ENCODE results near the gene SERHL2.
"Not testable (repeated sequence)": the region's sequence is repeated elsewhere in the genome, so short reads cannot be mapped to it uniquely, and the experiment has no call there.

The SERHL2 gene

GRCh38 chr22:42587588-42588175, 33.9 kb downstream of the SERHL2 start:
- H3K4me3 ChIP-seq (ENCODE audit: low read depth, low read length) = no peak overlapping the region
- H3K9ac ChIP-seq (ENCODE audit: low read depth, low read length) = no peak overlapping the region
- no peaks in the 10 kb centered on the region for H3K9me3 ChIP-seq (ENCODE audit: control insufficient read depth, insufficient read depth, low read length)
- peaks cover 89% of the 10 kb centered on the region for H3K36me3 ChIP-seq (ENCODE audit: control insufficient read depth, insufficient read depth, low read length)
- H3K27me3 ChIP-seq (ENCODE audit: control insufficient read depth, insufficient read depth, low read length) = no peaks in the 10 kb centered on the region
- no peaks in the 10 kb centered on the region for H3K4me1 ChIP-seq (ENCODE audit: control insufficient read depth, insufficient read depth, low read length)
- H3K27ac ChIP-seq (ENCODE audit: low read depth, low read length) = no peak overlapping the region

DNA sequence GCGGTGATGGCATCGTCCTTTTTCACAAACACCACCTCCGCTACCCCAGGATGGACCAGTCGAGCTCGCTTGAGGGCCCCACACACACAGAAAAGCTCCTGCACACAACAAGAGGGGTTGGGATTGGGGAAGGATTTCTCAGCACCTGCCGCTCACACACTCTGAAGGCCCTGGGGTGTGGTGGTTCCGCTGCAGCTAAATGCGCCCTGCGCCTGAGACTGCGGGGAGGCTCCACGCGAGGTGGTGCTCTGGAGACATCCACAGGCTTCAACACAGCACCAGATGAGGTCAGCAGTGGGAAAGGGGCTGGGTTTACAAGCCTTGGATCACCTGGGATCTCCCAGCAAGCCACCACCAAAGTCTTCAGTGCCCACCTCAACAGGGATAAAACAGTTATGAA, 38.2 kb downstream of the SERHL2 start:
- Histone ChIP-seq H3K9me3 (ENCODE audit: control insufficient read depth, insufficient read depth, low read length) (no peaks in the 10 kb centered on the region), H3K4me3 (ENCODE audit: low read depth, low read length) (no peak overlapping the region), H3K9ac (ENCODE audit: low read depth, low read length) (no peak overlapping the region), H3K27ac (ENCODE audit: low read depth, low read length) (no peak overlapping the region), H3K27me3 (ENCODE audit: control insufficient read depth, insufficient read depth, low read length) (no peaks in the 10 kb centered on the region), H3K36me3 (ENCODE audit: control insufficient read depth, insufficient read depth, low read length) (peaks cover 90% of the 10 kb centered on the region), H3K4me1 (ENCODE audit: control insufficient read depth, insufficient read depth, low read length) (no peaks in the 10 kb centered on the region)

DNA sequence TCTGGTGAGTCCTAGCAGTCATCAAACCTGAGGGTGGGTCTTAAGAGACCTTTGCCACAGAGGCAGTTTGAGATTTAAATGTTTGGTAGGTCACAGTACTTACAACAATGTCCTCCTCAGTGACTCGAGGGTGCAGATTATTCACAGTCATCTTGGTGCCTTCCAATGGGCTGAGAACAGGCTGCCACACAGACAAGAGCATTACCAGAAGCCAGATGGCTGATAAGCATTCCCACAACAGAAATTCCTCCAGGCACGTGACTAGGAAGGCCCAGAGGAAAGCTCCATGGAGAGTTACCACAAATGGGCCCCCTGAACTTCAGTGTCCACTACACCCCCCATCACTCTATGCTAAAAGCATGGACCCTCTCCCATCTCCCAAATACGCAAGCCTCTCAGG, 41.7 kb downstream of the SERHL2 start:
- no peak overlapping the region for H3K9ac ChIP-seq (ENCODE audit: low read depth, low read length)
- peaks cover 91% of the 10 kb centered on the region for H3K36me3 ChIP-seq (ENCODE audit: control insufficient read depth, insufficient read depth, low read length)
- H3K4me3 ChIP-seq (ENCODE audit: low read depth, low read length) = no peak overlapping the region
- H3K4me1 ChIP-seq (ENCODE audit: control insufficient read depth, insufficient read depth, low read length) = no peaks in the 10 kb centered on the region
- H3K27me3 ChIP-seq (ENCODE audit: control insufficient read depth, insufficient read depth, low read length) = no peaks in the 10 kb centered on the region
- no peaks in the 10 kb centered on the region; the same call in 1 of the 2 replicates for H3K9me3 ChIP-seq (ENCODE audit: control insufficient read depth, insufficient read depth, low read length)
- H3K27ac ChIP-seq (ENCODE audit: low read depth, low read length) = no peak overlapping the region

- Histone ChIP-seq H3K36me3 (ENCODE audit: control insufficient read depth, insufficient read depth, low read length) (peaks cover 91% of the 10 kb centered on the region), H3K9me3 (ENCODE audit: control insufficient read depth, insufficient read depth, low read length) (no peaks in the 10 kb centered on the region; the same call in 1 of the 2 replicates), H3K9ac (ENCODE audit: low read depth, low read length) (no peak overlapping the region), H3K4me1 (ENCODE audit: control insufficient read depth, insufficient read depth, low read length) (no peaks in the 10 kb centered on the region), H3K4me3 (ENCODE audit: low read depth, low read length) (no peak overlapping the region), H3K27ac (ENCODE audit: low read depth, low read length) (no peak overlapping the region), H3K27me3 (ENCODE audit: control insufficient read depth, insufficient read depth, low read length) (no peaks in the 10 kb centered on the region)
These were observed 42.6 kb downstream of the SERHL2 start for GRCh38 chr22:42596336-42596735.

GRCh38 chr22:42596863-42597530, 43.2 kb downstream of the SERHL2 start:
- no peaks in the 10 kb centered on the region for H3K4me1 ChIP-seq (ENCODE audit: control insufficient read depth, insufficient read depth, low read length)
- H3K4me3 ChIP-seq (ENCODE audit: low read depth, low read length) = no peak overlapping the region
- no peak overlapping the region for H3K9ac ChIP-seq (ENCODE audit: low read depth, low read length)
- H3K36me3 ChIP-seq (ENCODE audit: control insufficient read depth, insufficient read depth, low read length) = peaks cover 89% of the 10 kb centered on the region
- no peak overlapping the region for H3K27ac ChIP-seq (ENCODE audit: low read depth, low read length)
- H3K27me3 ChIP-seq (ENCODE audit: control insufficient read depth, insufficient read depth, low read length) = no peaks in the 10 kb centered on the region
- H3K9me3 ChIP-seq (ENCODE audit: control insufficient read depth, insufficient read depth, low read length) = no peaks in the 10 kb centered on the region; the same call in 1 of the 2 replicates

- no peaks in the 10 kb centered on the region; the same call in 1 of the 2 replicates for H3K9me3 ChIP-seq (ENCODE audit: control insufficient read depth, insufficient read depth, low read length)
- no peak overlapping the region for H3K27ac ChIP-seq (ENCODE audit: low read depth, low read length)
- H3K36me3 ChIP-seq (ENCODE audit: control insufficient read depth, insufficient read depth, low read length) = peaks cover 72% of the 10 kb centered on the region
- H3K4me1 ChIP-seq (ENCODE audit: control insufficient read depth, insufficient read depth, low read length) = no peaks in the 10 kb centered on the region
- no peak overlapping the region for H3K9ac ChIP-seq (ENCODE audit: low read depth, low read length)
- no peaks in the 10 kb centered on the region for H3K27me3 ChIP-seq (ENCODE audit: control insufficient read depth, insufficient read depth, low read length)
- H3K4me3 ChIP-seq (ENCODE audit: low read depth, low read length) = no peak overlapping the region
These were observed 48.2 kb downstream of the SERHL2 start for GRCh38 chr22:42601879-42602465.

GRCh38 chr22:42602470-42602869, 48.7 kb downstream of the SERHL2 start:
- no peak overlapping the region for H3K9ac ChIP-seq (ENCODE audit: low read depth, low read length)
- peaks cover 67% of the 10 kb centered on the region for H3K36me3 ChIP-seq (ENCODE audit: control insufficient read depth, insufficient read depth, low read length)
- H3K4me1 ChIP-seq (ENCODE audit: control insufficient read depth, insufficient read depth, low read length) = no peaks in the 10 kb centered on the region
- H3K9me3 ChIP-seq (ENCODE audit: control insufficient read depth, insufficient read depth, low read length) = no peaks in the 10 kb centered on the region; the same call in 1 of the 2 replicates
- H3K27ac ChIP-seq (ENCODE audit: low read depth, low read length) = no peak overlapping the region
- no peaks in the 10 kb centered on the region for H3K27me3 ChIP-seq (ENCODE audit: control insufficient read depth, insufficient read depth, low read length)
- no peak overlapping the region for H3K4me3 ChIP-seq (ENCODE audit: low read depth, low read length)

DNA sequence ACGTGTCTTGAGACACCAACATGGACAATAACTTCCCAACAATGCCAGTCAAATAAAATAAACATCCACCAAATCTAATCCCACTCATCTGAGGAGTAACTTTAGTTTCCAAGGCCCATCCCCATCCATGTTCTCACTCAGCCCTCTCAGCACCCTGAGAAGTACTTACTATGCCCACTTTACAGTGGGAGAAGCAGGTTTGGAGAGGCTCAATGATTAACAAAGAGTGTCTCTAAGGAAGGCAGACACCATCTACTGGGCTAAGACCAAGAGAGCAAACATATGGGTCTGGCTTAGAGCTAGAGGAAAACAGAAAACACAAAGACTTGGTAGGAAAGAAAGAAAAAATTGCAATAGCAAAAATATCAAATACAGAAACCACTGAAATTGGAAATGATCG, 49.7 kb downstream of the SERHL2 start:
- Histone ChIP-seq H3K9me3 (ENCODE audit: control insufficient read depth, insufficient read depth, low read length) (no peaks in the 10 kb centered on the region; the same call in 1 of the 2 replicates), H3K27ac (ENCODE audit: low read depth, low read length) (no peak overlapping the region), H3K4me3 (ENCODE audit: low read depth, low read length) (no peak overlapping the region), H3K4me1 (ENCODE audit: control insufficient read depth, insufficient read depth, low read length) (no peaks in the 10 kb centered on the region), H3K27me3 (ENCODE audit: control insufficient read depth, insufficient read depth, low read length) (no peaks in the 10 kb centered on the region), H3K36me3 (ENCODE audit: control insufficient read depth, insufficient read depth, low read length) (peaks cover 64% of the 10 kb centered on the region), H3K9ac (ENCODE audit: low read depth, low read length) (no peak overlapping the region)

DNA sequence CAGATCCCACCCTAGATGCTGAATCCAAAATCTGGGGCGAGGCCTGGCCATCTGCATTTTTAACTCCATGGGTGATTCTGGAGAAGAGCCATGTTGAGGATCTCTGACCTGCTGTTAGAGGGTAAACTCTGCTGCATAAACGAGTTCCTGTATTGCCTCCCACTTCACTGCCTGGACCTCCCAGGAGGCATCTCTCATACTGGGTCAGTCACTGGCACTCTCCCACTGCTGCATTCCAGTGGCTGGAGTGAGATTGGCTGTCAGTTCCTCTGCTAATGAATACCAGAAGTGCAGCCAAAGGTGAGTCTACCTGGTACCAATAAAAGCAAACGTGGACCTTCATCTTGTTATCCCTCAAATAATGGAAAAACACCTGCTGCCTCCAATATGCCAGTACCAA, 50.6 kb downstream of the SERHL2 start:
- peaks cover 10% of the 10 kb centered on the region for H3K4me1 ChIP-seq (ENCODE audit: control insufficient read depth, insufficient read depth, low read length)
- no peak overlapping the region for H3K9ac ChIP-seq (ENCODE audit: low read depth, low read length)
- H3K27ac ChIP-seq (ENCODE audit: low read depth, low read length) = no peak overlapping the region
- no peaks in the 10 kb centered on the region for H3K27me3 ChIP-seq (ENCODE audit: control insufficient read depth, insufficient read depth, low read length)
- peaks cover 57% of the 10 kb centered on the region for H3K36me3 ChIP-seq (ENCODE audit: control insufficient read depth, insufficient read depth, low read length)
- H3K9me3 ChIP-seq (ENCODE audit: control insufficient read depth, insufficient read depth, low read length) = no peaks in the 10 kb centered on the region
- H3K4me3 ChIP-seq (ENCODE audit: low read depth, low read length) = no peak overlapping the region

- H3K9me3 ChIP-seq (ENCODE audit: control insufficient read depth, insufficient read depth, low read length); H3K9ac ChIP-seq (ENCODE audit: low read depth, low read length); H3K4me1 ChIP-seq (ENCODE audit: control insufficient read depth, insufficient read depth, low read length); H3K27me3 ChIP-seq (ENCODE audit: control insufficient read depth, insufficient read depth, low read length); H3K4me3 ChIP-seq (ENCODE audit: low read depth, low read length); H3K27ac ChIP-seq (ENCODE audit: low read depth, low read length): not testable (repeated sequence)
- peaks cover 54% of the 10 kb centered on the region for H3K36me3 ChIP-seq (ENCODE audit: control insufficient read depth, insufficient read depth, low read length)
These were observed 53.9 kb downstream of the SERHL2 start for GRCh38 chr22:42607641-42608040.

DNA sequence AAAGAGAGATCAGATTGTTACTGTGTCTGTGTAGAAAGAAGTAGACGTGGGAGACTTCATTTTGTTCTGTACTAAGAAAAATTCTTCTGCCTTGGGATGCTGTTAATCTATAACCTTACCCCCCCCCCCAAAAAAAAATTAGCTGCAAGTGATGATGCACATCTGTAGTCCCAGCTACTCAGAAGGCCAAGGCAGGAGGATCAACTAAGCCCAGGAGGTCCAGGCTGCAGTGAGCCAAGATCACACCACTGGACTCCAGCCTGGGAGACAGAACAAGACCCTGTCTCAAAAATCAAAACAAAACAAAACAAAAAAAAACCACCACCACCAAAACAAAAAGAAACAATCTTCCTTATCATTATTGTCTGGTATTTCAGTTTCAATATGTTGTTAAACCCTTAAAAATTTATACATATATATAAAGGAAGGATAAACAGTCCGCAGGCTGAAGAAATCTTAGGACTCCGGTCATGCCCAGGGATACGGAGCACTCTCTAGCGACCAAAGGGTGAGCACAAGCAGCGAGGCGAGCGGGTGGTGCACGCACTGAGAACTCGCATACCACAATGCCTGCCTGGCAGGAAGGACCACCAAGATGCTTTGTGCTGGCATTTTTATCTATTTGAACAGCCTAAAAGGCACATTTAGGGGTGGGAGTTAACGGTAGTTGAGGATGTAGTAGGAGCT, 54.5 kb downstream of the SERHL2 start:
- Histone ChIP-seq H3K9ac (ENCODE audit: low read depth, low read length) (peak overlapping the region; percentile 12; the same call in 1 of the 2 replicates), H3K4me1 (ENCODE audit: control insufficient read depth, insufficient read depth, low read length) (peaks cover 10% of the 10 kb centered on the region), H3K4me3 (ENCODE audit: low read depth, low read length) (no peak overlapping the region), H3K36me3 (ENCODE audit: control insufficient read depth, insufficient read depth, low read length) (peaks cover 47% of the 10 kb centered on the region), H3K9me3 (ENCODE audit: control insufficient read depth, insufficient read depth, low read length) (no peaks in the 10 kb centered on the region), H3K27me3 (ENCODE audit: control insufficient read depth, insufficient read depth, low read length) (no peaks in the 10 kb centered on the region), H3K27ac (ENCODE audit: low read depth, low read length) (peak overlapping the region; percentile 91)

Data from HUES48 (cell line).